Neutrophil (primary cell): ENCODE results near the gene GNG2.

Experiments used
- H3K27ac ChIP-seq: fragments of 200-600 bp; sonication (generic); 2 replicates; pipeline ENCODE4 v1.5.1; 2016; ENCODE audit warnings: mild to moderate bottlenecking, moderate library complexity
- H3K27me3 ChIP-seq: fragments of 200-600 bp; sonication (generic); 2 replicates; pipeline ENCODE4 v1.6.0; 2016; ENCODE audit warnings: mild to moderate bottlenecking
- H3K36me3 ChIP-seq: fragments of 200-600 bp; sonication (generic); 2 replicates; pipeline ENCODE4 v1.5.1; 2017
- H3K4me1 ChIP-seq, 2 experiments: fragments of 200-600 bp in 1 of 2; sonication (generic) in 1 of 2; 1 replicate in 1 of 2; 2 replicates in 1 of 2; pipeline versions ENCODE4 v1.5.1 to v1.6.1; 2013 to 2016; ENCODE audit warnings: low read depth in 1 of 2, low read length in 1 of 2, mild to moderate bottlenecking in 1 of 2, moderate library complexity in 1 of 2; ENCODE audit not compliant: control insufficient read depth in 1 of 2, insufficient read depth in 1 of 2
- H3K4me3 ChIP-seq, 2 experiments: fragments of 200-600 bp in 1 of 2; sonication (generic) in 1 of 2; 1 replicate in 1 of 2; 2 replicates in 1 of 2; pipeline ENCODE4 v1.5.1; 2013 to 2016; ENCODE audit warnings: low read depth in 1 of 2, low read length in 1 of 2, mild to moderate bottlenecking in 1 of 2, moderate library complexity in 1 of 2
- H3K9me3 ChIP-seq: fragments of 200-600 bp; sonication (generic); 2 replicates; pipeline ENCODE4 v1.5.1; 2016
- TF ChIP-seq, protein P1 (sequence below): fragments of 200-600 bp; sonication (generic); IDR thresholded peaks from 2 replicates; pipeline ENCODE4 v1.5.1; 2016; ENCODE audit warnings: antibody characterized with exemption

The GNG2 gene

DNA sequence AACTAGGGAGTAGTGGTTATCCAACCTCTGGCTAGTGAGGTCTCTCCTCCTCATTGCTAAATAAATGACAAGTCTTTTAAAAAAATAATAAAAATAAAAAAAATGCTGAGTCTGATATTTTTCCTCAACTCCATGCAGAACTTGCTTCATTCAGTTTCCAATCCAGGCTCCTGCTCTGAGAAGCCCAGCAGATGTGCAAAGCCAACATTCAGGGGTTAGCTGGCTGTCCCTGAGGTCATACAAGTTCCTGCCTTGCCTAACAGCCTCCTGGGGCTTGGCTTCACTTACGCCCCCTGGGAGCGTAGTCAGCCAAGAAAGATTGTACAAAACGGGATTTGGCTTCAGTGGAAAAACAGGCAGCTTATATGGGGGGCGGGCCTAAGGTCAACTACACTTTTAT is 152.2 kb downstream of the GNG2 start:
- Histone ChIP-seq H3K9me3 (no peaks in the 10 kb centered on the region), H3K4me3 (no peak overlapping the region), H3K27ac (no peak overlapping the region), H3K27me3 (no peaks in the 10 kb centered on the region), H3K36me3 (peaks cover 46% of the 10 kb centered on the region), H3K4me1 (no peaks in the 10 kb centered on the region)
- TF ChIP-seq, protein P1, sequence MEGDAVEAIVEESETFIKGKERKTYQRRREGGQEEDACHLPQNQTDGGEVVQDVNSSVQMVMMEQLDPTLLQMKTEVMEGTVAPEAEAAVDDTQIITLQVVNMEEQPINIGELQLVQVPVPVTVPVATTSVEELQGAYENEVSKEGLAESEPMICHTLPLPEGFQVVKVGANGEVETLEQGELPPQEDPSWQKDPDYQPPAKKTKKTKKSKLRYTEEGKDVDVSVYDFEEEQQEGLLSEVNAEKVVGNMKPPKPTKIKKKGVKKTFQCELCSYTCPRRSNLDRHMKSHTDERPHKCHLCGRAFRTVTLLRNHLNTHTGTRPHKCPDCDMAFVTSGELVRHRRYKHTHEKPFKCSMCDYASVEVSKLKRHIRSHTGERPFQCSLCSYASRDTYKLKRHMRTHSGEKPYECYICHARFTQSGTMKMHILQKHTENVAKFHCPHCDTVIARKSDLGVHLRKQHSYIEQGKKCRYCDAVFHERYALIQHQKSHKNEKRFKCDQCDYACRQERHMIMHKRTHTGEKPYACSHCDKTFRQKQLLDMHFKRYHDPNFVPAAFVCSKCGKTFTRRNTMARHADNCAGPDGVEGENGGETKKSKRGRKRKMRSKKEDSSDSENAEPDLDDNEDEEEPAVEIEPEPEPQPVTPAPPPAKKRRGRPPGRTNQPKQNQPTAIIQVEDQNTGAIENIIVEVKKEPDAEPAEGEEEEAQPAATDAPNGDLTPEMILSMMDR, result no peak

DNA sequence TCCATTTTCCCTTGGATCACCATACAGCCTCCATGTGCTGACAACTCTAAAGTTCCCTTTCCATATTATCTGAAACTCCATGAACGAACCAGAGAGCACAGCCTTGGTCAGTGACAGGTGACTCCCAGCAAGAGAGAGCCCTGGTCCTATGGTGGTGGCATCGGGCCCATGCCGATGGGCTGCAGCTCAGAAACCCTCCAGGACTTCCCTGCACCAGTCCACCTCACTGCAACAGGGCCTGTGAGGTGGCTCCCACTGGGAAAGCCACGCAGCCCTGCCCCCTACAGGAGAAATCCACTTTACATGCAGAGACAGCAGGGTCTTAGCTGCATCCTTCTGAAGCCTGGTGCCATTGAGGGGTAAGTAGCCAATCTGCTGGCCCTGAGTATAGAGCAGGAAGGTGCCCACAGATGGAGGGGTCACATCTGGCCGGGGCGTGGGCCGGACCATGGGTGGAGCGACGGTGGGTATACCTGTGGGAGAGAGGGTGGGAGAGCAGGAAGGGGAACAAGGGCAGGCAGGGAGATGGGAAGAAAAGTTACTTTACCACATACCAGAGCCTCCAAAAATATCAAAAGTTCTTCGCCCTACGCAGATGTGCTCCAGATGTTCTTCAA is 153.7 kb downstream of the GNG2 start:
- no peak overlapping the region for H3K4me3 ChIP-seq
- TF ChIP-seq, protein P1, result no peak
- no peaks in the 10 kb centered on the region for H3K9me3 ChIP-seq
- H3K4me1 ChIP-seq, result no peaks in the 10 kb centered on the region
- no peaks in the 10 kb centered on the region for H3K27me3 ChIP-seq
- peaks cover 32% of the 10 kb centered on the region for H3K36me3 ChIP-seq
- H3K27ac ChIP-seq, result no peak overlapping the region

DNA sequence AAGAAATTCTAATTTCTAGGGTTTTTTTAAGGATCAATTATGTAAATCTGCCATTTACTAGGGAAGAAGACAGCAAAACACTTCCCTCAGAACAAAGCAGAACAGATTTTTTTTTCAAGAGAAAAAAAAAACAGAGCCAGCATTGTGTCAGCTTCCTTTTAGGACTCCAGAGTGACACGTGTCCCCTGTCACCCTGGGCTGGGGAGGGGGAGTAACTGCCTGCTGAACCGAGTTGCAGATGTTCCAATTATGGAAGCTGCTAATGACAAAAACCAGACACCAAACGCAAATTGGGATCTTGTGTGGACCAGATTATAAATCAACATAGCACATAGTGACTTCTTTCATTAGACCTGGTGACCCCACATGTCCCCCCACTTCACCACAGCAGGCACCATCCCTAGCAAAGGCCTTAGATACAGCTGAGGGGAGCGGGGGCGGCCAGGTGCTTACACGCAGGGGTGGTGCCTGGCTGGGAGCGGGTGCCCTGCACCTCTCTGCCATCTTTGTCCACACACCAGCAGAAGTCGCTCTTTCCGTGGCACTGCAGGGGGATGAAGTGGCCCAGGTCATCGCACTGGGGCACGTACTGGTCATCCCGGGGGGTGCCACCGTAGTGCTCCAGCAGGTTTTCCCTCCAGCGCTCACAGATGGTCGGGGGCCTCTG is 154.3 kb downstream of the GNG2 start:
- peaks cover 25% of the 10 kb centered on the region for H3K36me3 ChIP-seq
- TF ChIP-seq, protein P1, result no peak
- no peaks in the 10 kb centered on the region for H3K4me1 ChIP-seq
- no peak overlapping the region for H3K27ac ChIP-seq
- H3K9me3 ChIP-seq, result no peaks in the 10 kb centered on the region
- no peaks in the 10 kb centered on the region for H3K27me3 ChIP-seq
- no peak overlapping the region for H3K4me3 ChIP-seq

DNA sequence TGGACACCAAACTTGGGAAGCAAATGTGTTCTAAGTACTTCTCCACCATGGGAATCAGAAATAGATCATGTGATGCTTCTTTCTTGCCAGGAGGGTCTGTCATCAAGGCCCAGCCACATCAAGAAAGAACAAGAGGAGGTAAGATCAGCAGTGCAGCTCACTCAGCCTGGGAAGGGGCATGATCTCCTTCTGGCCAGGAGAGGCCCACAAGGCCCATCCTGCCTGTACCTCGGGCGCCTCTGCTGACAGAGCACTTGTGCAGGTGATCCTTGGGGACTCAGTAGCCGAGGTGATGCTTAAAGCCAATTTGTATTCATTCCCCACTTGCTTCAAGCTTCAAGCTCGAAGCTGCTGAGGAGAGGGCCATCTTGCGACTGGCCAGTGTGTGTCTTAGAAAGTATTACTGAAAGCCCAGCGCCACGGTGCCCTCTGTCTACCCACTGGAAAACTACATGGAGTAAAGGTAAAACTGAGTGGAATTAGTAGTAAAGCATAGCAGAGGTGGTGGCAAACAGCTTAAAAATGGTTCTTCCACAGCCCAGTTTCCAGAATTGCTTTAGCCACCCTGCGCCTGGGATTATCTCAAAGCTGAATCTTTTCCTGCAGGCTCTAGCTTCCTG is 155.1 kb downstream of the GNG2 start:
- H3K4me1 ChIP-seq, result no peaks in the 10 kb centered on the region
- H3K36me3 ChIP-seq, result peaks cover 17% of the 10 kb centered on the region
- TF ChIP-seq, protein P1, result no peak
- H3K9me3 ChIP-seq, result no peaks in the 10 kb centered on the region
- H3K27me3 ChIP-seq, result peaks cover under 1% of the 10 kb centered on the region
- H3K27ac ChIP-seq, result no peak overlapping the region
- no peak overlapping the region for H3K4me3 ChIP-seq

DNA sequence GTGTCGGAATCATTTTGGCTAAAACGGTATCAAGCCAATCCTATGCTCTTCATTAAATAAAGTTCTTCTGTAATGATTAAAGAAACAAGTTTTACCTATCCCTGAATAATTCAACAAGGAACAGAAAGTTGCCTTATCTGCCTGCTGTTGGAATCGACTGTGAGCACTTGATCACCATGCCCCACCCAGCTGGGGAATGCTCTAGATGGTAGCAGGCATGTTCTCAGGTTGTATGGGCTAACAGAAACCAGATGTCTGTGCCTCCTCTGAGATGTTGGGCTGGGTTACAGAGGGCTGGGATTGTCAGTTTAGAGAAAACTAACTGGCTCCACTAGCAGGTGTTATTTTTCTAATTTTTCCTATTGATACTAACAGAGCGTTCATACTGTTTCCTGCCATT is 157.8 kb downstream of the GNG2 start:
- no peak overlapping the region for H3K4me3 ChIP-seq
- TF ChIP-seq, protein P1, result no peak
- no peaks in the 10 kb centered on the region for H3K9me3 ChIP-seq
- H3K27me3 ChIP-seq, result peaks cover 8% of the 10 kb centered on the region
- H3K27ac ChIP-seq, result no peak overlapping the region
- H3K36me3 ChIP-seq, result no peaks in the 10 kb centered on the region
- H3K4me1 ChIP-seq, result no peaks in the 10 kb centered on the region
